Measurements from ENCODE around the gene RPS27.

GRCh38 chr1:153954826-153955225, 35.7 kb upstream of the RPS27 start:
- TF ChIP-seq POLR2AphosphoS5 (IDR thresholded peaks at IDR 0.05) (no peak), CTCF (IDR thresholded peaks at IDR 0.05; ENCODE audit: poor library complexity, severe bottlenecking) (no peak), EP300 (conservative IDR thresholded peaks at IDR 0.05; ENCODE audit: poor library complexity, severe bottlenecking) (no peak), RAD21 (conservative IDR thresholded peaks at IDR 0.05) (no peak), MXI1 (conservative IDR thresholded peaks at IDR 0.05; ENCODE audit: poor library complexity, severe bottlenecking) (no peak), TAF1 (IDR thresholded peaks at IDR 0.05; ENCODE audit: low read depth) (no peak)

Measured in neural cell (in vitro differentiated cells).